Urinary bladder (tissue), 4 donors: ENCODE results near the gene FAM98A. TPM values are rescaled to one million over a fixed set of nuclear protein-coding genes. Genes with fewer than 3 reads are reported as not detected.

ENCODE experiments used
- DNase-seq: peaks from one replicate; pipeline ENCODE4 v3.0.0-alpha.2; 2015; ENCODE audit errors: extremely low spot score
- H3K27ac ChIP-seq: one replicate; pipeline ENCODE4 v1.5.1; 2013; ENCODE audit warnings: low read depth, mild to moderate bottlenecking, moderate library complexity
- H3K36me3 ChIP-seq: one replicate; pipeline ENCODE4 v1.6.1; 2013; ENCODE audit warnings: mild to moderate bottlenecking, moderate library complexity; ENCODE audit not compliant: insufficient read depth
- H3K4me1 ChIP-seq: one replicate; pipeline ENCODE4 v1.6.1; 2013; ENCODE audit warnings: mild to moderate bottlenecking, moderate library complexity; ENCODE audit not compliant: insufficient read depth
- H3K4me3 ChIP-seq: one replicate; pipeline ENCODE4 v1.5.1; 2013; ENCODE audit warnings: low read depth, low read length
- WGBS: extraction: QIAGEN DNeasy Blood & Tissue Kit; methylation state at CpG from one replicate; pipeline ENCODE4 v1.1.7; 2013; 5-methylcytosine and 5-hydroxymethylcytosine counted together
- polyA plus RNA-seq: library from polyadenylated mRNA; stranded (reverse); fragments of 200-250 nt; gene quantifications from one replicate; pipeline ENCODE4 v1.2.3, GENCODE V29; 2013
- total RNA-seq: library from RNA; depleted of rRNA; stranded (reverse); fragments of >200 nt; gene quantifications from one replicate; pipeline ENCODE4 v1.2.3, GENCODE V29; 2014
- donor health status: healthy with polysubstance abuse.
- donor health status: healthy.

The FAM98A gene
- total and polyA plus RNA-seq, 2 donors = 33.2 to 54.1 TPM

- no peak overlapping the region for H3K27ac ChIP-seq
- no peak overlapping the region for H3K4me3 ChIP-seq
- 23% methylated on average over 2 of the region's 2 CpGs for WGBS
- H3K36me3 ChIP-seq = peaks cover 4% of the 10 kb centered on the region
- H3K4me1 ChIP-seq = no peaks in the 10 kb centered on the region
- no peak for DNase-seq
These were observed 15.7 kb downstream of the FAM98A start for GRCh38 chr2:33583194-33583938.

- no peak for DNase-seq
- H3K4me1 ChIP-seq = no peaks in the 10 kb centered on the region
- H3K36me3 ChIP-seq = peaks cover 2% of the 10 kb centered on the region
- H3K27ac ChIP-seq = no peak overlapping the region
- WGBS = 86% methylated on average over 5 of the region's 5 CpGs
- H3K4me3 ChIP-seq = no peak overlapping the region
These were observed 17.2 kb downstream of the FAM98A start for GRCh38 chr2:33581872-33582271.

GRCh38 chr2:33579227-33579626 lies 19.9 kb downstream of the FAM98A start:
- DNase-seq = no peak
- Histone ChIP-seq H3K4me3 (no peak overlapping the region), H3K4me1 (no peaks in the 10 kb centered on the region), H3K36me3 (no peaks in the 10 kb centered on the region), H3K27ac (no peak overlapping the region)
- WGBS = 88% methylated on average over 5 of the region's 5 CpGs

GRCh38 chr2:33577668-33578067 lies 21.4 kb downstream of the FAM98A start:
- Histone ChIP-seq H3K4me3 (no peak overlapping the region), H3K27ac (no peak overlapping the region), H3K4me1 (no peaks in the 10 kb centered on the region), H3K36me3 (no peaks in the 10 kb centered on the region)
- WGBS = 52% methylated on average over 2 of the region's 2 CpGs
- DNase-seq = no peak

GRCh38 chr2:33577084-33577483 lies 22.0 kb downstream of the FAM98A start:
- Histone ChIP-seq H3K36me3 (no peaks in the 10 kb centered on the region), H3K4me3 (no peak overlapping the region), H3K27ac (no peak overlapping the region), H3K4me1 (no peaks in the 10 kb centered on the region)
- no peak for DNase-seq
- 90% methylated on average over 8 of the region's 8 CpGs for WGBS

GRCh38 chr2:33573657-33574056 lies 25.4 kb downstream of the FAM98A start:
- no peak overlapping the region for H3K27ac ChIP-seq
- H3K4me3 ChIP-seq = no peak overlapping the region
- DNase-seq = no peak
- no peaks in the 10 kb centered on the region for H3K4me1 ChIP-seq
- H3K36me3 ChIP-seq = no peaks in the 10 kb centered on the region
- 94% methylated on average over 6 of the region's 6 CpGs for WGBS

GRCh38 chr2:33570681-33571080 lies 28.4 kb downstream of the FAM98A start:
- Histone ChIP-seq H3K36me3 (no peaks in the 10 kb centered on the region), H3K4me1 (no peaks in the 10 kb centered on the region), H3K4me3 (no peak overlapping the region), H3K27ac (no peak overlapping the region)
- DNase-seq = no peak
- WGBS = 84% methylated on average over 2 of the region's 2 CpGs

GRCh38 chr2:33561872-33562271 lies 37.2 kb downstream of the FAM98A start:
- H3K4me3 ChIP-seq = no peak overlapping the region
- no peaks in the 10 kb centered on the region for H3K36me3 ChIP-seq
- no peaks in the 10 kb centered on the region for H3K4me1 ChIP-seq
- no peak for DNase-seq
- H3K27ac ChIP-seq = no peak overlapping the region

- Histone ChIP-seq H3K4me3 (no peak overlapping the region), H3K36me3 (no peaks in the 10 kb centered on the region), H3K4me1 (no peaks in the 10 kb centered on the region), H3K27ac (no peak overlapping the region)
- 57% methylated on average over 2 of the region's 2 CpGs for WGBS
- DNase-seq = no peak
These were observed 39.1 kb downstream of the FAM98A start for GRCh38 chr2:33560017-33560416.

- DNase-seq = no peak
- Histone ChIP-seq H3K4me1 (no peaks in the 10 kb centered on the region), H3K36me3 (no peaks in the 10 kb centered on the region), H3K27ac (no peak overlapping the region), H3K4me3 (no peak overlapping the region)
- 92% methylated on average over 3 of the region's 3 CpGs for WGBS
These were observed 39.8 kb downstream of the FAM98A start for GRCh38 chr2:33559328-33559727.

GRCh38 chr2:33555681-33556080 lies 43.4 kb downstream of the FAM98A start:
- no peak overlapping the region for H3K4me3 ChIP-seq
- H3K36me3 ChIP-seq = peaks cover 2% of the 10 kb centered on the region
- 54% methylated on average over 3 of the region's 3 CpGs for WGBS
- no peaks in the 10 kb centered on the region for H3K4me1 ChIP-seq
- H3K27ac ChIP-seq = no peak overlapping the region
- no peak for DNase-seq

GRCh38 chr2:33552758-33553461 lies 46.2 kb downstream of the FAM98A start:
- H3K4me1 ChIP-seq = no peaks in the 10 kb centered on the region
- WGBS = 73% methylated on average over 1 of the region's 1 CpG

GRCh38 chr2:33550206-33550605 lies 48.9 kb downstream of the FAM98A start:
- DNase-seq = no peak
- 94% methylated on average over 3 of the region's 3 CpGs for WGBS
- no peak overlapping the region for H3K27ac ChIP-seq
- H3K36me3 ChIP-seq = peaks cover 2% of the 10 kb centered on the region
- no peak overlapping the region for H3K4me3 ChIP-seq
- no peaks in the 10 kb centered on the region for H3K4me1 ChIP-seq

More at GRCh38 chr2:33552758-33553461, 46.2 kb downstream of the FAM98A start:
- Histone ChIP-seq H3K27ac (no peak overlapping the region), H3K4me3 (no peak overlapping the region), H3K36me3 (peaks cover 2% of the 10 kb centered on the region)
- no peak for DNase-seq

- 92% methylated on average over 4 of the region's 4 CpGs for WGBS
- H3K4me3 ChIP-seq = no peak overlapping the region
These were observed 57.9 kb downstream of the FAM98A start for GRCh38 chr2:33541243-33541642.

More at GRCh38 chr2:33541243-33541642, 57.9 kb downstream of the FAM98A start:
- no peaks in the 10 kb centered on the region for H3K36me3 ChIP-seq
- no peak for DNase-seq
- H3K4me1 ChIP-seq = no peaks in the 10 kb centered on the region
- no peak overlapping the region for H3K27ac ChIP-seq
